Immature natural killer cell (primary cell): ENCODE data around the gene PRRG1. TPM values are rescaled to one million over a fixed set of nuclear protein-coding genes. Genes with fewer than 3 reads are reported as not detected.
A peak's percentile ranks its signal among the peaks of the same experiment; 100 is the strongest.
"Not testable (repeated sequence)": the region's sequence is repeated elsewhere in the genome, so short reads cannot be mapped to it uniquely, and the experiment has no call there.

Source experiments
- DNase-seq, 3 donors: peaks; one replicate each; pipeline ENCODE4 v3.0.0; 2022; ENCODE audit warnings: mixed read lengths in 1 of 3
- H3K27ac Mint-ChIP-seq, 6 donors: one replicate each; pipeline ENCODE4 v1.8.0; 2020; ENCODE audit warnings: mixed read lengths in 6 of 6, mild to moderate bottlenecking in 5 of 6, inconsistent platforms in 4 of 6, moderate library complexity in 3 of 6
- H3K27me3 Mint-ChIP-seq, 3 donors: one replicate each; pipeline ENCODE4 v1.8.0; 2020 to 2021; ENCODE audit warnings: low read depth in 3 of 3, mild to moderate bottlenecking in 3 of 3, mixed read lengths in 3 of 3, moderate library complexity in 3 of 3, inconsistent platforms in 1 of 3
- H3K36me3 Mint-ChIP-seq, 3 donors: one replicate each; pipeline ENCODE4 v1.8.0; 2020; ENCODE audit warnings: mixed read lengths in 3 of 3, inconsistent platforms in 2 of 3, mild to moderate bottlenecking in 2 of 3
- H3K4me1 Mint-ChIP-seq, 2 donors: one replicate each; pipeline ENCODE4 v1.8.0; 2020; ENCODE audit warnings: inconsistent platforms in 2 of 2, mild to moderate bottlenecking in 2 of 2, mixed read lengths in 2 of 2, moderate library complexity in 1 of 2
- H3K4me3 Mint-ChIP-seq, 5 donors: one replicate each; pipeline ENCODE4 v1.8.0; 2020; ENCODE audit warnings: mild to moderate bottlenecking in 5 of 5, mixed read lengths in 5 of 5, inconsistent platforms in 3 of 5, moderate library complexity in 3 of 5
- H3K9me3 Mint-ChIP-seq, 6 donors: one replicate each; pipeline ENCODE4 v1.8.0; 2020; ENCODE audit warnings: mild to moderate bottlenecking in 6 of 6, mixed read lengths in 6 of 6, inconsistent platforms in 4 of 6, moderate library complexity in 3 of 6
- polyA plus RNA-seq, 3 donors: library from polyadenylated mRNA; unstranded; fragments of 300-500 nt; fragmentation: Illumina TruSeq; gene quantifications; one replicate each; pipeline ENCODE4 v1.2.3, GENCODE V29; 2021

The PRRG1 gene
- polyA plus RNA-seq, 3 donors from 2014 or later, result not detected

DNA sequence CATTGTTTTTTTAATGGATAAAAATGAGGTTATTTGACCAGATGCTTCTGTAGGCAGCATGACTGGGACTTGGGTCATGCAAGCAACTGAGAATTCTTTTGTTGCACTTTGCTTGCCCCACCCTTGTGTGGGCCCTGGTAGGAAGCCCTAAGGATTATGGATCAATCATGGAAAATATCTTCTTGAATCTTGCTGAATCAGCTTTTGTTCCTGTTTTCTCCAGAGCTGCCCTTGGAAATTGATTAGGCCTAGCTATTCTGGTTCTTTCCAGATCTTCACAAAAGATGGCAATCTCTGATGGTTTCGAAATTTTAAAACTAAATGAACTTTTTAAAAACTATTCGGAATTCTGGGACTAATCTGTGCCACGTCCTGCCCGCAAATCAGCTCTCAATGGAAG, 58.6 kb downstream of the PRRG1 start:
- no peaks in the 10 kb centered on the region for H3K9me3 Mint-ChIP-seq
- H3K4me1 Mint-ChIP-seq, result no peaks in the 10 kb centered on the region
- no peak for DNase-seq
- H3K27me3 Mint-ChIP-seq, result peaks cover 0 to 2% (median 1%) of the 10 kb centered on the region in 3 donors
- no peaks in the 10 kb centered on the region for H3K36me3 Mint-ChIP-seq
- H3K27ac Mint-ChIP-seq, result no peak overlapping the region
- H3K4me3 Mint-ChIP-seq, result no peak overlapping the region

DNA sequence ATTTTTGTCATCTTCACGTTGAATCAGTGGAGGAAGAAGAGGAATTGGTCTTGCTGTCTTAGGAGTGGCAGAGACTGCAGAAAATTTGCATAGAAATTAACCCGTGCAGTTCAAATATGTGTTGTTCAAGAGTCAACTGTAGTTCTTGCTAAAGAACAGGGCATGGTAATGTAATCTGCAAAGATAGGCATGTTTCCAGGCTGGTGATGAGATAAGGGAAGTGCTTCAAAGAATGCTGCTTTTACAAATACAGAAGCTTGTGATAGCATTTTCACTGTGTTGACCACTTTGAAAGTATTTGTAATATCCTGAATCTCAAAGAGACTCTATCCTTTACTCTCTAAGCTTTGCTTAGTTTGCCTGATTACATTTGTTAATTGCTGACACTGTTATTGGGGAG, 60.1 kb downstream of the PRRG1 start:
- no peaks in the 10 kb centered on the region for H3K4me1 Mint-ChIP-seq
- H3K27ac Mint-ChIP-seq, result no peak overlapping the region
- DNase-seq, result no peak
- H3K27me3 Mint-ChIP-seq, result peaks cover 0 to 6% (median 1%) of the 10 kb centered on the region in 3 donors
- no peaks in the 10 kb centered on the region for H3K9me3 Mint-ChIP-seq
- no peaks in the 10 kb centered on the region for H3K36me3 Mint-ChIP-seq
- no peak overlapping the region for H3K4me3 Mint-ChIP-seq

DNA sequence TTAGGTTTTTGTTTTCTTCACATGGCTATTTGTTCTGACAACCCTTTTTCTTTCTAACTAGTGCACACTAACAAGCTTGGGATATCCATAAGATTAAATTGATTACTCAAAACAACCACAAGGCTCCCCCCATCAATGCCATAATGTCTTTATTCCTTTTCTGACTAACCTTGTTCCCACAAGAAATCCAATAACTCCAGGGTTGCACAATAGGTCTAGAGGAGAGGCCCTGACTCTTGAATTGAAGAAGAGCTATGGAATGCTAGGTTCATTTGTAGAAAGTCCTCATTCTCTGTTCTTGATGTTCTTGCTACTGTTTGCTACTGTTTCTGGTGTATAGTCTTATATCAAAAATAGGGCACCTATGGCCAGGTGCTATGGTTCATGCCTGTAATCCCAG, 71.0 kb downstream of the PRRG1 start:
- Mint-ChIP-seq H3K9me3 (no peaks in the 10 kb centered on the region), H3K27me3 (peaks cover 0 to 4% (median 2%) of the 10 kb centered on the region in 3 donors), H3K4me1 (no peaks in the 10 kb centered on the region), H3K36me3 (no peaks in the 10 kb centered on the region), H3K27ac (no peak overlapping the region), H3K4me3 (no peak overlapping the region)
- no peak for DNase-seq

DNA sequence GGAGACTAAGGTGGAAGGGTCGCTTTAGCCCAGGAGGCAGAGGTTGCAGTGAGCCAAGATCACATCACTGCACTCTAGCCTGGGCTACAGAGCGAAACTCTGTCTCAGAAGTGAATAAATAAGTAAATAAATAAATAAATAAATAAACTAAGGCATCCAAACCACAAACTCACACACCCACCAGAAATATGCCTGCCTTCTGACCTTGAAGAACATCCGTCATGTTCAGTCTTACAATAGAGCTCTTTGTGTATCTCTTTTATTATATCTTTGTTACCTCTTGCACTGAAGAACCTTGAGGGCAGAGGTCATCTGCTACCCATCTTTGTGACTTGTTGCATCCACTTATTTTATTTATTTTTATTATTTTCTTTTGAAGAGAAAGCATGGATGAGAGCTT, 71.6 kb downstream of the PRRG1 start:
- Mint-ChIP-seq H3K27ac (no peak overlapping the region), H3K9me3 (no peaks in the 10 kb centered on the region), H3K4me3 (no peak overlapping the region), H3K27me3 (peaks cover 0 to 4% (median 2%) of the 10 kb centered on the region in 3 donors), H3K4me1 (no peaks in the 10 kb centered on the region), H3K36me3 (no peaks in the 10 kb centered on the region)
- no peak for DNase-seq

DNA sequence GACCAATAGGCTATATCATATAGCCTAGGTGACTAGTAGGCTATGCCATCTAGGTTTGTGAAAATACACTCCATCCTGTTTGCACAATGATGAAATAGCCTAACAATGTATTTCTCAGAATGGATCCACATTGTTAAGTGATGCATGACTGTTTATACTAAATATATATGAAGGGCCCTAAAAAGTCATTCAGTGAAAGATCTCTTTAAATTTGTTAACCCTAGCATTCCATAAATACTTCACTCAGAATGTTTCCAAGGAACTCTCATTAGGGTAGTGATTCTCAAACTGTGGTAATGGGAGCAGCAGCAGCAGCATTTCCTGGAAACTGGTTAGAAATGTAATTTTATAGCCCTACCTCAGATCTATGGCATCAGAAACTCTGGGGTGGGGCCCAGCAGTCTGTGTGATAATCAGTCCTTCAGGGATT, 74.9 kb downstream of the PRRG1 start:
- Mint-ChIP-seq H3K27me3 (peaks cover 0 to 2% (median 2%) of the 10 kb centered on the region in 3 donors), H3K27ac (no peak overlapping the region), H3K4me1 (no peaks in the 10 kb centered on the region), H3K4me3 (no peak overlapping the region), H3K36me3 (no peaks in the 10 kb centered on the region), H3K9me3 (no peaks in the 10 kb centered on the region)
- DNase-seq, result no peak

DNA sequence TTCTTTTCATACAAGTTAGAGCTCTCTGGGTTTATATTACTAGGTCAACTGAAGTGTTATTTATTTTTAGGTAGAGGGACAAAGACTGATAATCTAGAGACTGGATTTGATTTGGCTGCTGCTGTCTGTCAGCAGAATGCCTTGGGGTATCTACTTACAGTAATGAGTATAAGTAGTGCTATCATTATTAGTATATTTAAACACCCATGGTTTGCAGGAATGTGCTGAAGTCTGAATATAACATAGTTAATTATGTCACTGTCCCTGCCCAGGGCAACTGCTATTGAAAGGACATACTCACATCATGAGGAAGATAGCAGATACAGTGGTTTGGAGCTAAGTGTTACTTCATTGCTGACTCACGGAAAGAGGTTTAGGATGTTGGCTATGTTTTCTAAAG, 76.2 kb downstream of the PRRG1 start:
- Mint-ChIP-seq H3K4me1 (no peaks in the 10 kb centered on the region), H3K27me3 (peaks cover 0 to 2% (median 1%) of the 10 kb centered on the region in 3 donors), H3K4me3 (no peak overlapping the region), H3K36me3 (no peaks in the 10 kb centered on the region), H3K27ac (no peak overlapping the region), H3K9me3 (peaks cover 0 to 2% (median 0%) of the 10 kb centered on the region in 6 donors)
- DNase-seq, result no peak

DNA sequence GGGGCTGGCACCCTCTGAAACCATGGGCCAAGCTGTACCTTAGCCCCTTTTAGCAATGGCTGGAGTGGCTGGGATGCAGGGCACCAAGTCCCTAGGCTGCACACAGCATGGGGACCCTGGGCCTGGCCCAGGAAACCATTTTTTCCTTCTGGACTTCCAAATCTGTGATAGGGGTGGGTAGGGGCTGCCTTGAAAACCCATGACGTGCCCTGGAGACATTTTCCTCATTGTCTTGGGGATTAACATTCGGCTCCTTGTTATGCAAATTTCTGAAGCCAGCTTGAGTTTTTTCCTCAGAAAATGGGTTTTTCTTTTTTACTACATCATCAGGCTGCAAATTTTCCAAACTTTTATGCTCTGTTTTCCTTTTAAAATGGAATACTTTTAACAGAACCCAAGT, 79.8 kb downstream of the PRRG1 start:
- not testable (repeated sequence) for H3K4me1 Mint-ChIP-seq, H3K27ac Mint-ChIP-seq, H3K27me3 Mint-ChIP-seq, H3K36me3 Mint-ChIP-seq, DNase-seq, H3K4me3 Mint-ChIP-seq, H3K9me3 Mint-ChIP-seq

DNA sequence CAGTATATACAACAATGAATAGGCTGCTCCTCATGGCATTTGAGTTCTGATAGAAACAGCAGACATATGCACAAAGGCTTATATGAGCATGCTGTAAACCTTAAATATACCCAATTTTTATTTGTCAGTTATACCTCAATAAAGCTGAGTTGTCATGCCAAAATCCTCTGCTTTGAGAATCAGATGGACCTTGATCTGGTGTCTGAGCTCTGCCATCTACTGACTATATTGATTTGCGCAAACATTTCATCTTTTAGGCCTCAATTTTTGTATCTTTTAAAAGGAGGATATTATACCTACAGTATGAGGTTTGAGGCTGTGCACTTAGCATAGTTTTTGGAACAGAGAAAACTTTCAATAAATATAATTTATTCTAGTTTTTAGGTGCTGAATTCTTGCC, 85.2 kb downstream of the PRRG1 start:
- DNase-seq, result no peak
- Mint-ChIP-seq H3K4me1 (no peaks in the 10 kb centered on the region), H3K9me3 (peaks cover 0 to under 1% (median 0%) of the 10 kb centered on the region in 6 donors), H3K27me3 (peaks cover 1 to 2% (median 1%) of the 10 kb centered on the region in 3 donors), H3K4me3 (no peak overlapping the region), H3K36me3 (no peaks in the 10 kb centered on the region), H3K27ac (no peak overlapping the region)

DNA sequence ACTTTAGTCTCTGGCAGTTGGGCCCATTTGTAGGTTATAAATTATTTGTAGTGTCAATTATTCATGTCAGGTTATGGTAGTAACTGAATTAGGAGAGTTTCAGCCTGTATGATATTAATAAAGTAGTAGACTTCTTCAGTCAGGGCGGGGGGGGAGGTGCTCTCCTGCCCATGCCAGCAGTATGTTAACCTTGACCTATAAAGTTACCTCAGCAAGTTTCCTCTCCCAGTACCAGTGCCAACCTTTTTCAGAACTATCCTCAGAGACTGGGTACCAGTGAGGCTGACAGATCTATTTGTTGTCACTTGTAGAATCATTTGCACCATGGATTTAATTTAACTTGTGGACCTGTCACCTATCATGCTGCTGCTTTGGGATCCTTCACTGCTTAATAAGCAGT, 88.0 kb downstream of the PRRG1 start:
- Mint-ChIP-seq H3K9me3 (peaks cover 0 to 3% (median 0%) of the 10 kb centered on the region in 6 donors), H3K36me3 (no peaks in the 10 kb centered on the region), H3K27ac (no peak overlapping the region), H3K4me1 (no peaks in the 10 kb centered on the region), H3K27me3 (peaks cover 1 to 5% (median 1%) of the 10 kb centered on the region in 3 donors), H3K4me3 (no peak overlapping the region)
- DNase-seq, result no peak

DNA sequence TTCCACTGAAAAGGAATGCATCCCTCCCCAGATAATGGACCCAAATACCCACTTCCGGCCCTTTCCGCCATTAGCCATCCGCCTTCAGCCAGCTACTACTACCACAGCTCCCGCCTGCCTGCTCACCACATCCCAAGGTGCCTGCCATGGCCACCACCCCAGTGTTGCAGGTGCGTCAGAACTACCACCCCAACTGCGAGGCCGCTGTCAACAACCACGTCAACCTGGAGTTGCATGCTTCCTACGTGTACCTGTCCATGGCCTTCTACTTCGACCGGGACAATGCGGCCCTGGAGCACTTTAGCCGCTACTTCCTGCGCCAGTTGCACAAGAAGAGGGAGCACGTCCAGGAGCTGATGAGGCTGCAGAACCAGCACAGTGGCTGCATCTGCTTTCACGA, 92.2 kb downstream of the PRRG1 start:
- DNase-seq, result no peak
- H3K4me3 Mint-ChIP-seq, result no peak overlapping the region
- no peaks in the 10 kb centered on the region for H3K4me1 Mint-ChIP-seq
- H3K27me3 Mint-ChIP-seq, result peaks cover 0 to 9% (median 2%) of the 10 kb centered on the region in 3 donors
- no peak overlapping the region for H3K27ac Mint-ChIP-seq
- H3K9me3 Mint-ChIP-seq, result peaks cover 0 to 3% (median 0%) of the 10 kb centered on the region in 6 donors
- no peaks in the 10 kb centered on the region for H3K36me3 Mint-ChIP-seq

DNA sequence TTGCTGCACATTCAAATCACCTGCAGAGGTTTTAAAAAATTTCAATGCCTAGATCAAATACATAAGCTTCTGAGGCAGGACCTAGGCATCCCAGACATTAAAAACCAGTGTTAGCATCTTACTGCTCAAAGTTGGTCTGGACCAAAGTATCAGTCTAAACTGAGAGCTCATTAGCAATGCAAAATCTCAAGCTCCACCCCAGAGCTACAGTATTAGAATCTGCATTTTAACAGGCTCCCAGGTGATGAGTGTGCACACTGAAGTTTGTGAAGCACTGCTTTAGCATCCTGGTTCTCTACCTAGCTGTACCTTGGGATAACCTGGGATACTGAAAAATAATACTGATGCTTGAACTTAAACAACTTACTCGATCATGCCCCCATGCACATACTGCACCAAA, 96.0 kb downstream of the PRRG1 start:
- H3K27ac Mint-ChIP-seq, result no peak overlapping the region
- H3K4me3 Mint-ChIP-seq, result no peak overlapping the region
- H3K9me3 Mint-ChIP-seq, result peaks cover 0 to 3% (median 0%) of the 10 kb centered on the region in 6 donors
- no peaks in the 10 kb centered on the region for H3K36me3 Mint-ChIP-seq
- H3K27me3 Mint-ChIP-seq, result peaks cover 0 to 9% (median 7%) of the 10 kb centered on the region in 3 donors
- H3K4me1 Mint-ChIP-seq, result no peaks in the 10 kb centered on the region
- no peak for DNase-seq

DNA sequence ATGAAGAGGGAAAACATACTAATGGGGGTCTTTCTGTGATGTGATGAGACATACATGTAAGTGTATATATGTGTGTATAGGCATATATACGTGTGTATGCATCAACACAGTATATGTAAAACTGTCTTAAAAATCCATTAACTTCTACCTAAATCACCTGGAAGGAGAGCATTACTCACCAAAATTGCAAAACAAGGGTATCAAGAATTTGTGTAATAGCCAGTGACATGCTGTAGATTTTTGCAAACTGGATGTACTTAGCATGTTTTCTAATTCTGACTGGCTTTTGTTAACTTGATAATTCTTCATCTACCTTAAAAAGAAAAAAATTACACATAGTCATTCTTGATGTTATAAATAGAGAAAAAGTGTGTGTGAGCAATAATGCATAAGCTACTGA, 104.7 kb downstream of the PRRG1 start:
- Mint-ChIP-seq H3K9me3 (no peaks in the 10 kb centered on the region), H3K4me3 (no peak overlapping the region), H3K27ac (no peak overlapping the region), H3K36me3 (no peaks in the 10 kb centered on the region), H3K4me1 (no peaks in the 10 kb centered on the region), H3K27me3 (peaks cover 0 to 5% (median 2%) of the 10 kb centered on the region in 3 donors)
- DNase-seq, result no peak

DNA sequence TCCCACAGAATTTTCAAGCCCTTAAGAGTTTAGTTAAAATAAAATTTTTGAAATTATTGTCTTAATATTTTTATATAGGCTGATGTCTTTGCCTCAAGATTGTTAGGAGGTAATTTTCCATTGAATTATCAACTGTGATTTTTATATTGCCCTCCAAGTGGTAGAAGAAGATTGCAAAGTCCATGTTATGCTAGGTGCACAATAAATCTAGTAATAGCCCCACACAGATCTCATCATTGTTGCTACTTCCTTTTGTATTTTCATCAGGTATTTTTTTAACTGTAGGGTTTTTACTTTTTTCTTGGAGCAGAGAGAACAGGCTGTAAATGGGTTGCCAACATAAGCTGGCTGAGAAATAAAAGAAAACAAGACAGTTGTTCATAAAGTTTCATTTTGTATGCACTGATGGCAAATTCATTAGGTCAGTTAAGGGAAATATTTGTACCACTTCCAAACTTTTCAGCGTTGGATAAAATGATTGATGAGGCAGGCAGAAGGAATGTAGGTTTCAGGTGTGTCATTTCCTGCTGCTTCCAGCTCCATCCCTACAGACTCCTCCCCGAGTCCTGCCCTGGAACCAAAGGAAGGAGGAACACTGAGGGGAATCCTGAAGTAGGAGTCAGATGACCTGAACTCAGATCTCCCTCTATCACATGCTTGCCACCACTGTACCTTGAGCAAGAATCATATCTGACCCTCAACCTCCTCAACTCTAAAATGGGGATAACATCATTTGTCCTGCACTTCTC, 105.5 kb downstream of the PRRG1 start:
- H3K27ac Mint-ChIP-seq, result no peak overlapping the region
- no peaks in the 10 kb centered on the region for H3K9me3 Mint-ChIP-seq
- no peak overlapping the region for H3K4me3 Mint-ChIP-seq
- H3K36me3 Mint-ChIP-seq, result no peaks in the 10 kb centered on the region
- peaks cover 0 to 10% (median 0%) of the 10 kb centered on the region in 3 donors for H3K27me3 Mint-ChIP-seq
- DNase-seq, result no peak
- H3K4me1 Mint-ChIP-seq, result no peaks in the 10 kb centered on the region

DNA sequence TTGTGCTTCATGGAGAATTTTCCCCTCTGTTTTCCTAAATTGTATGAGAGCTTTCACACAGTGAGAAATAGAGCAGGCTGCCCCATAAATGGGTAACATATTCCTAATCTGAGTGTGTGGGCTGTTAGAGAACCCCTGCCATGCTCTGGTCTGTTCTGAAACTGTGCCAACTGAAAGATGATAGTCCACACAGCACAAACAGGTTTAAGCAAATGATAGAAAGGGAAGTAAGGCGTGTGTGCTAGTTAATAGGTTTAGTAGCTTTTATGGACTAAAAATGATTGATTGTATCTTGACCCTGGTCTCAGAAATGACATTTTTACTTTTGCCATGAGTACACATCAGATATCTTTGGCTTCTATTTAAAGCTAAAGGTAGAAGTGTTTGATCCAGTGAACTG, 106.2 kb downstream of the PRRG1 start:
- no peak for DNase-seq
- Mint-ChIP-seq H3K27ac (no peak overlapping the region), H3K36me3 (no peaks in the 10 kb centered on the region), H3K4me1 (no peaks in the 10 kb centered on the region), H3K27me3 (peaks cover 0 to 14% (median 0%) of the 10 kb centered on the region in 3 donors), H3K4me3 (no peak overlapping the region), H3K9me3 (no peaks in the 10 kb centered on the region)

DNA sequence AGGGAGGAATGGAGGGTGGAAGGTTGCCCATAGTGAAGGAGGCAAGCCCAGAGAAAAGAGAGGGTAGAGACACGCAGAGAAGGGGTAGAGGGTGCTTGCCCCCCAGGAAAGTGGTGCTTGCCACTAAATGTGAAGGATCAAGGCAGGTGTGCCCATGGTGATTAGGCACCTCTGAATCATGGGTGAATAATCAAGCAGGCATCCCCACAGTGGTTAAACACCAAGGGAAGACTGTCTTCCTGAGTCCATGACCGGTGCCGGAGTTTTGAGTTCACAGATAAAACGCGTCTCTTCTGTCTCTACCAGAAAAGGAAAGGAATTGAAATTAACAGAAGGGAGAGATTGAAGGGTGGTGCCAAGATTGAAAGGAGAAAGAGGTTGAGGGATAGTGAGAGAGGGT, 111.1 kb downstream of the PRRG1 start:
- Mint-ChIP-seq H3K27me3 (peaks cover 0 to 12% (median 3%) of the 10 kb centered on the region in 3 donors), H3K27ac (peak overlapping the region in 1 of 6 donors; percentile 30)
- H3K9me3 Mint-ChIP-seq, H3K4me3 Mint-ChIP-seq, H3K36me3 Mint-ChIP-seq, DNase-seq, H3K4me1 Mint-ChIP-seq: not testable (repeated sequence)
